ENCODE measurements around the gene ZMAT1. TPM values are rescaled to one million over a fixed set of nuclear protein-coding genes. Genes with fewer than 3 reads are reported as not detected.
"Not testable (repeated sequence)": the region's sequence is repeated elsewhere in the genome, so short reads cannot be mapped to it uniquely, and the experiment has no call there.

Gene ZMAT1
- total RNA-seq = 2.5 and 4.1 TPM in 2 replicates
- polyA plus RNA-seq = 1.5 and 2.3 TPM in 2 replicates

DNA sequence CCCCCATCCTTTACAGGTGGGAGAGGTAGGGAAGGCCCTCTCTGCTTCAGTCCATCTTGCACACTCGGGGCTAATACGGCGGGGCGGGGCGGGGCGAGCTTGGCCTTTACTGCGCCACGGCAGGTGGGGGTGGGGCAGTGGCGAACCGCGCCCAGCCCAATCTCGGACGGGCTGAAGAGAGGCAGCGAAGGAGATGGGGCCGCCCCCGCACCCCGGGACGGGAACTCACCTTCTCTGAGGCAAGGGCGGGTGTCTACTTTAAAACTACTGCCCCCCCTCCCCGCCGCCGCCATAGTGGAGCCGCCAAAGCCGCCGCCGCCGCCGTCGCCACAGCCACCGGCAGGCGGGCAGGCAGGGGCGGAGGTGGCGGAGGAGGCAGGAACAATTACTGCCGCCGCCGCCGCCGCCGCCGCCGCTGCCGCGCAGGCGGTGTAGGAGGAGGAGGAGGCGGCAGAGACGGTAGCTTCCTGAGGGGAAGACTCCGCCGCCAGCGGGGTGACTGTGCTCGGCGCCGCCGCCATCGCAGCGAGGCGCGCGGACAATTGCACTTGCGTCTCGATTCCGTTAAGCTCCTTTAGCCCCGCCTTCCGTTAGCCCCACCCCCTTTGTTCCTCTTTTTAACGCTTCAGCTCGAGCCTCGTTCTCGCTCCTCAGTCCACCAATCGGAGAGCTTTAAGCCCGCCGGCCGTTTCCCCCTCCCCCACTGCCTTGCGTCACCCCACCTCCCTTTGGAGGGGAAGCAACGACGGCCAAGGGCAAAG, at the start of gene ZMAT1:
Gene ZMAT1, minus strand, starts transcription at position 540 of the 761 bp plus-strand sequence. Its CDS starts 19 bp downstream, at position 521.
- 49% methylated on average over 27 of the region's 74 CpGs for WGBS (ENCODE audit: low lambda C conversion rate, missing lambda C conversion rate)
- DNase-seq (ENCODE audit: low spot score) = peak; percentile 92
- TF ChIP-seq EZH2 (IDR thresholded peaks at IDR 0.05; ENCODE audit: borderline replicate concordance) (no peak), EZH2phosphoT487 (IDR thresholded peaks at IDR 0.05; ENCODE audit: low read depth, severe bottlenecking, unreplicated experiment) (no peak)
- TF ChIP-seq, protein P1, sequence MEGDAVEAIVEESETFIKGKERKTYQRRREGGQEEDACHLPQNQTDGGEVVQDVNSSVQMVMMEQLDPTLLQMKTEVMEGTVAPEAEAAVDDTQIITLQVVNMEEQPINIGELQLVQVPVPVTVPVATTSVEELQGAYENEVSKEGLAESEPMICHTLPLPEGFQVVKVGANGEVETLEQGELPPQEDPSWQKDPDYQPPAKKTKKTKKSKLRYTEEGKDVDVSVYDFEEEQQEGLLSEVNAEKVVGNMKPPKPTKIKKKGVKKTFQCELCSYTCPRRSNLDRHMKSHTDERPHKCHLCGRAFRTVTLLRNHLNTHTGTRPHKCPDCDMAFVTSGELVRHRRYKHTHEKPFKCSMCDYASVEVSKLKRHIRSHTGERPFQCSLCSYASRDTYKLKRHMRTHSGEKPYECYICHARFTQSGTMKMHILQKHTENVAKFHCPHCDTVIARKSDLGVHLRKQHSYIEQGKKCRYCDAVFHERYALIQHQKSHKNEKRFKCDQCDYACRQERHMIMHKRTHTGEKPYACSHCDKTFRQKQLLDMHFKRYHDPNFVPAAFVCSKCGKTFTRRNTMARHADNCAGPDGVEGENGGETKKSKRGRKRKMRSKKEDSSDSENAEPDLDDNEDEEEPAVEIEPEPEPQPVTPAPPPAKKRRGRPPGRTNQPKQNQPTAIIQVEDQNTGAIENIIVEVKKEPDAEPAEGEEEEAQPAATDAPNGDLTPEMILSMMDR (IDR thresholded peaks at IDR 0.05; ENCODE audit: poor library complexity) = no peak
- Histone ChIP-seq H3K9me2 (replicated peaks; ENCODE audit: insufficient read depth) (no peaks in the 10 kb centered on the region), H3K27ac (peak within 1 kb of the TSS; percentile 95), H3K4me1 (ENCODE audit: insufficient read depth) (no peaks in the 10 kb centered on the region), H3K79me2 (no peaks in the 10 kb centered on the region), H3K4me2 (peak within 1 kb of the TSS; percentile 81), H3K9me3 (ENCODE audit: low read depth) (no peaks in the 10 kb centered on the region), H4K20me1 (ENCODE audit: insufficient read depth, poor library complexity, severe bottlenecking) (no peaks in the 10 kb centered on the region), H3K27me3 (no peaks in the 10 kb centered on the region), H3K4me3 (peak within 1 kb of the TSS; percentile 58), H2AFZ (peak within 1 kb of the TSS; percentile 74), H3K36me3 (replicated peaks; ENCODE audit: insufficient read depth, low read depth) (no peaks in the 10 kb centered on the region)

DNA sequence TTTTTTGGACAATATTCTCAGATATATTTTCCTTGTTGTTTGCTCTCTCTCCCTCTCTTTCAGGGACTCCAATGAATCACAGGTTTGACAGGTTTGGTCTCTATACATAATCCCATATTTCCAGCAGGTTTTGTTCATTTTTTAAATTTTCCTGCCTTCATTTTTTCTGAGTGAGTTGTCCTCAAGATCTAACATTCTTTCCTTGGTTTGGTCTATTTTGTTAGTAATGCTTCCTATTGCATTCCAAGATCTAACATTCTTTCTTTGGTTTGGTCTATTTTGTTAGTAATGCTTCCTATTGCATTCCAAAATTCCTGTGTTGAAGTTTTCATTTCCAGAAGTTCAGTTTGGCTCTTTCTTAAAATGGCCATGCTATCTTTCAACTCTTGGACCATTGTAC, 45.3 kb upstream of the ZMAT1 start:
- Histone ChIP-seq H3K79me2 (no peaks in the 10 kb centered on the region), H3K27me3 (no peaks in the 10 kb centered on the region), H2AFZ (no peak overlapping the region), H3K9me2 (replicated peaks; ENCODE audit: insufficient read depth) (no peaks in the 10 kb centered on the region), H3K4me3 (no peak overlapping the region), H4K20me1 (ENCODE audit: insufficient read depth, poor library complexity, severe bottlenecking) (no peaks in the 10 kb centered on the region), H3K4me1 (ENCODE audit: insufficient read depth) (no peaks in the 10 kb centered on the region), H3K4me2 (no peak overlapping the region), H3K27ac (no peak overlapping the region), H3K36me3 (replicated peaks; ENCODE audit: insufficient read depth, low read depth) (no peaks in the 10 kb centered on the region), H3K9me3 (ENCODE audit: low read depth) (peaks cover 3% of the 10 kb centered on the region)
- no peak for DNase-seq (ENCODE audit: low spot score)
- TF ChIP-seq, protein P1 (IDR thresholded peaks at IDR 0.05; ENCODE audit: poor library complexity) = no peak
- no peak for TF ChIP-seq EZH2phosphoT487 (IDR thresholded peaks at IDR 0.05; ENCODE audit: low read depth, severe bottlenecking, unreplicated experiment)
- TF ChIP-seq EZH2 (IDR thresholded peaks at IDR 0.05; ENCODE audit: borderline replicate concordance) = no peak

DNA sequence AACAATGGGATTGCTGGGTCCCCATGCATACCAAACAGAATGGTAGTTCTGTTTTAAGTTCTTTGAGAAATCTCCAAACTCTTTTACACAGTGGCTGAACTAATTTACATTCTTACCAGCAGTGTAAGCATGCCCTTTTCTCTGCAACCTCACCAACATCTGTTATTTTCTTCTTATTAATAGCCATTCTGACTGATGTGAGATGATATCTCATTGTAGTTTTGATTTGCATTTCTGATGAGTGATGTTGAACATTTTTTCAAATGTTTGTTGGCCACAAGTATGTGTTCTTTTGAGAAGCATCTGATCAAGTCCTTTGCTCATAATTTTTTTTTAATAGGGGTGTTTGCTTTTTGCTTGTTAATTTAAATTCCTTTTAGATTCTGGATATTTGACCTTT, 41.2 kb upstream of the ZMAT1 start:
- Histone ChIP-seq H3K9me2 (replicated peaks; ENCODE audit: insufficient read depth) (no peaks in the 10 kb centered on the region), H3K79me2 (no peaks in the 10 kb centered on the region), H4K20me1 (ENCODE audit: insufficient read depth, poor library complexity, severe bottlenecking) (no peaks in the 10 kb centered on the region), H2AFZ (no peak overlapping the region), H3K9me3 (ENCODE audit: low read depth) (peaks cover 3% of the 10 kb centered on the region), H3K4me2 (no peak overlapping the region), H3K4me1 (ENCODE audit: insufficient read depth) (no peaks in the 10 kb centered on the region), H3K36me3 (replicated peaks; ENCODE audit: insufficient read depth, low read depth) (no peaks in the 10 kb centered on the region), H3K27me3 (no peaks in the 10 kb centered on the region), H3K4me3 (no peak overlapping the region), H3K27ac (no peak overlapping the region)
- no peak for DNase-seq (ENCODE audit: low spot score)
- no peak for TF ChIP-seq EZH2phosphoT487 (IDR thresholded peaks at IDR 0.05; ENCODE audit: low read depth, severe bottlenecking, unreplicated experiment)
- TF ChIP-seq, protein P1 (IDR thresholded peaks at IDR 0.05; ENCODE audit: poor library complexity) = no peak
- TF ChIP-seq EZH2 (IDR thresholded peaks at IDR 0.05; ENCODE audit: borderline replicate concordance) = no peak

DNA sequence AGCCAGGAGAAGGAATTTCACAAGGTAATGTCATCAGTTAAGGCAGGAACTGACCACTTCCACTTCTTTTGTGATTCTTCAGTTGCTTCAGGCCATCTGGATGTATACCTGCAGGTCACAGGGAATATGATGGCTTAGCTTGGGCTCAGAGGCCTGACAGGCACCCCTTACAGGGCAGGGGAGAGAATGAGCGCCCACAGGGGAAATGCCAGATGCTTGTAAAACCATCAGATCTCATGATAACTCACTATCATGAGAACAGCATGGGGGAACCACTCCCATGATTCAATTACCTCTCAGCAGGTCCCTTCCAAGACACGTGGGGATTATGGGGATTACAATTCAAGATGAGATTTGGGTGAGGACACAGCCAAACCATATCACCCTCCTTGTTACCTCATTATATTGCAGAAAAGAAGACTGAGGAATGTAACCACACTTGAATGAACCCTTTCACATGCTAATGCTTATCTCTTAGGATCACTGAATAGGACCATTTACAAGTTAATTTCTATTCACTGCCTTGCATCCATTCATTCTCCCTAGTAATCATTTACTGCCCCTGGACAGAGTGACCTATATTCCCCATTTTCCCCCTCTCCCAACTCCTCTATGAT, 33.2 kb upstream of the ZMAT1 start:
- not testable (repeated sequence) for H3K27me3 ChIP-seq; H3K4me2 ChIP-seq; H3K4me1 ChIP-seq (ENCODE audit: insufficient read depth); H2AFZ ChIP-seq; H3K27ac ChIP-seq; H3K79me2 ChIP-seq; H4K20me1 ChIP-seq (ENCODE audit: insufficient read depth, poor library complexity, severe bottlenecking); H3K9me3 ChIP-seq (ENCODE audit: low read depth); H3K4me3 ChIP-seq; H3K36me3 ChIP-seq (replicated peaks; ENCODE audit: insufficient read depth, low read depth); H3K9me2 ChIP-seq (replicated peaks; ENCODE audit: insufficient read depth); DNase-seq (ENCODE audit: low spot score)
- WGBS (ENCODE audit: low lambda C conversion rate, missing lambda C conversion rate) = 49% methylated on average over 2 of the region's 2 CpGs
